ENCODE results near the gene FRY. TPM values are rescaled to one million over a fixed set of nuclear protein-coding genes. Genes with fewer than 3 reads are reported as not detected.

Gene FRY
- total RNA-seq, 1 donor from 2014 or later: 38.8 TPM

DNA sequence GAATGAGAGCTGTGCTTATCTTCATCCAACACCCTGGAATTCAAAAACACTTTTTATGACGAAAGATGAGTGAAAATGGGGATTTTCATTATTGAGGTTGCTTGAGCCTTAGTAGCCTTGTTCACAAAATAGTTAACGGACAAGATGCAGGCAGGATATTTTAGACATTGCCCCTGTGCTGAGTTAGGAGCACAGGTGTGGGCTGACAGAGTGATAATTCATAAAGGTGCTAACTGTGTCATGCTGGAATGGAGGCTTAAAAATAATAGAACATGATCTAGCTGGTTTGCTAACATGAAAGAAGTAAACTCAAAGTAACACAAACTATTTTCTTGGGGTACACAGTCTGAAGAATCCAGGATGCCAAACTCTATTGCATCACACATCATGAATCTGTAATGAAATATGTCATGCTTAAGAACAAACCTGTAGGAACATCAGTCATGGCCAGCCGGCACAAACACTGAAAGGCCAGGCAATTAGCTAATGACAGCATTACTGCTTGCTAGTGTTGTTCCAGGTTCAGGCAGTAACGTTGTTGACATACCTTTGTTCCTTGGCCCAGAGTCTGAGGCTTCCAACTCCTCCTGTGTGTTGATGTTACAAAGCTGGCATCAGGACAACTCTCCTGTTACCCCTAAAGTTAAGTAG, 55.3 kb downstream of the FRY start:
- Mint-ChIP-seq H3K27ac (ENCODE audit: unreplicated experiment) (no peak overlapping the region), H3K36me3 (ENCODE audit: low read depth) (peaks cover 17% of the 10 kb centered on the region), H3K4me1 (ENCODE audit: low read depth) (peaks cover 33% of the 10 kb centered on the region), H3K27me3 (ENCODE audit: low read depth) (no peaks in the 10 kb centered on the region), H3K9me3 (ENCODE audit: low read depth) (no peaks in the 10 kb centered on the region), H3K4me3 (ENCODE audit: unreplicated experiment) (no peak overlapping the region)
- TF ChIP-seq CTCF (IDR thresholded peaks at IDR 0.05): no peak
- DNase-seq (ENCODE audit: low spot score): no peak

- no peaks in the 10 kb centered on the region for H3K27me3 Mint-ChIP-seq (ENCODE audit: low read depth)
- no peak for TF ChIP-seq CTCF (IDR thresholded peaks at IDR 0.05)
- no peaks in the 10 kb centered on the region for H3K9me3 Mint-ChIP-seq (ENCODE audit: low read depth)
- peaks cover 33% of the 10 kb centered on the region for H3K4me1 Mint-ChIP-seq (ENCODE audit: low read depth)
- H3K4me3 Mint-ChIP-seq (ENCODE audit: unreplicated experiment): no peak overlapping the region
- peaks cover 19% of the 10 kb centered on the region for H3K36me3 Mint-ChIP-seq (ENCODE audit: low read depth)
- no peak for DNase-seq (ENCODE audit: low spot score)
- peak overlapping the region; percentile 39 for H3K27ac Mint-ChIP-seq (ENCODE audit: unreplicated experiment)
Observed at GRCh38 chr13:32087955-32088747, 56.6 kb downstream of the FRY start.

DNA sequence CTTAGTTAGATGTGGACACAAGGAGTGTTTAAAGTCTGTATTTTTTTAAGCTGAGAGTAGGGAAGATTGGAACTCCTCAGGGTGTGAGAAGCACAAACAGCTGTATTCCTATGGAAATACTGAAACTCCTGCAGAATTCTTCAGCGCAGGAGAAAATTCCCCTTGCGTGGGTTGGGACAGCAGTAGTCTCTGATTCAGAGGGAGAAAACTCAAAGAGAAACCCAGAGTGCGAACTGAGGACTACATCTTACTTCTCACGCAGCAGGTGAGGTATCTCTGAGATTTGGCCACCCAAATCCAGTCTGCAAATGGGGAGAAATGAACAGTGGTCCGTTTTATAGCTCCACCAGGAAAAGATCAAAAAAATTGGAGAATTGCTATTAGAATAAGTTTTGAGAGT, 60.9 kb downstream of the FRY start:
- Mint-ChIP-seq H3K4me3 (ENCODE audit: unreplicated experiment) (no peak overlapping the region), H3K27me3 (ENCODE audit: low read depth) (no peaks in the 10 kb centered on the region), H3K9me3 (ENCODE audit: low read depth) (no peaks in the 10 kb centered on the region), H3K36me3 (ENCODE audit: low read depth) (peaks cover 7% of the 10 kb centered on the region), H3K27ac (ENCODE audit: unreplicated experiment) (no peak overlapping the region), H3K4me1 (ENCODE audit: low read depth) (peaks cover 27% of the 10 kb centered on the region)
- no peak for DNase-seq (ENCODE audit: low spot score)
- TF ChIP-seq CTCF (IDR thresholded peaks at IDR 0.05): no peak

DNA sequence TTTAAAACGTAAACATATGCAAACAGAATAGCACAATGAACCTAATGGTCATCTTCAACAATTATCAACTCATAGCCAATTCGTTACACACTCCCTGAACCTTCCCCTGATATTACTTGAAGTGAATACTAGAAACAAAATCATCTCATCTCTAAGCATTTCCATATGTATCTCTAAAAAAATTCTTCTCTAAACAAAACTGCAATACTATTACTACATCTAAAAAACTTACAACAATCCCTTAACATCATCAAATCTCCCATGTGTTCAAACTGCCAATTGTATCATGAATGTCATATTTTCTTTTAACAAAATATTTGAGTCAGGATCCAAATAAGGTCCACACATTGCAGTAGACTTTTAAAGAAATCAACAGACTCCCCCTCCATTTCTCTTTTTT, 61.4 kb downstream of the FRY start:
- peaks cover 7% of the 10 kb centered on the region for H3K36me3 Mint-ChIP-seq (ENCODE audit: low read depth)
- H3K4me3 Mint-ChIP-seq (ENCODE audit: unreplicated experiment): no peak overlapping the region
- no peak overlapping the region for H3K27ac Mint-ChIP-seq (ENCODE audit: unreplicated experiment)
- H3K27me3 Mint-ChIP-seq (ENCODE audit: low read depth): no peaks in the 10 kb centered on the region
- peaks cover 23% of the 10 kb centered on the region for H3K4me1 Mint-ChIP-seq (ENCODE audit: low read depth)
- no peak for TF ChIP-seq CTCF (IDR thresholded peaks at IDR 0.05)
- no peaks in the 10 kb centered on the region for H3K9me3 Mint-ChIP-seq (ENCODE audit: low read depth)
- DNase-seq (ENCODE audit: low spot score): no peak

GRCh38 chr13:32098272-32098671, 66.7 kb downstream of the FRY start:
- Mint-ChIP-seq H3K4me3 (ENCODE audit: unreplicated experiment) (no peak overlapping the region), H3K9me3 (ENCODE audit: low read depth) (no peaks in the 10 kb centered on the region), H3K4me1 (ENCODE audit: low read depth) (no peaks in the 10 kb centered on the region), H3K27ac (ENCODE audit: unreplicated experiment) (no peak overlapping the region), H3K27me3 (ENCODE audit: low read depth) (no peaks in the 10 kb centered on the region), H3K36me3 (ENCODE audit: low read depth) (peaks cover 8% of the 10 kb centered on the region)
- no peak for DNase-seq (ENCODE audit: low spot score)
- TF ChIP-seq CTCF (IDR thresholded peaks at IDR 0.05): no peak

Data from chondrocyte (in vitro differentiated cells).